Esophagus squamous epithelium (tissue), 4 donors: Measurements from ENCODE around the gene DCDC2.

Experiments used
- POLR2A ChIP-seq, 4 donors: fragments of 450-650 bp; IDR thresholded peaks; one replicate each; pipeline ENCODE4 v1.6.1; 2017; ENCODE audit warnings: antibody characterized with exemption in 4 of 4, mild to moderate bottlenecking in 4 of 4, moderate library complexity in 3 of 4
- TF ChIP-seq, protein P1 (sequence below), 6 experiments: fragments of 450-650 bp in 4 of 6; fragments of 200-600 bp in 2 of 6; sonication (generic) in 2 of 6; IDR thresholded peaks; one replicate each; pipeline ENCODE4 v1.5.1; 2016 to 2019; ENCODE audit warnings: antibody characterized with exemption in 6 of 6, mild to moderate bottlenecking in 4 of 6, moderate library complexity in 4 of 6

DNA sequence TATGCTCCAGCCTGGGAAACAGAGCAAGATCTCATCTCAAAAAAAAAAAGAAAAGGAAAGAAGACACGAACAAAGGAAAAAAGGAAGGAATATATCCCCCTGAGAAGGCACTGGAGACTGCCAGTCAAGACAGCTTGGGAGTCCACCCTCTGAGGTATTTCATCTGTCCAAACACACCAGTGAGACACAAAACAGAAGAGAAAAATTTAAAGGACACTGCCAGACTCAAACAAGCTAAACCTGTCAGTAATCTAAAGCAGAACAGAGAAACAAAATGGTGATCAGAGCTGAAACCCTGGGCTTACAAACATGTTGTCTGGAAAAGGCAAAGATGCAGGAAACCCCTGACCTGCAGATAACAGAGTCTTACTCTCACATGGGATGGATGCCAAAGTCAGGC lies 114.9 kb downstream of the DCDC2 start:
- TF ChIP-seq, protein P1, sequence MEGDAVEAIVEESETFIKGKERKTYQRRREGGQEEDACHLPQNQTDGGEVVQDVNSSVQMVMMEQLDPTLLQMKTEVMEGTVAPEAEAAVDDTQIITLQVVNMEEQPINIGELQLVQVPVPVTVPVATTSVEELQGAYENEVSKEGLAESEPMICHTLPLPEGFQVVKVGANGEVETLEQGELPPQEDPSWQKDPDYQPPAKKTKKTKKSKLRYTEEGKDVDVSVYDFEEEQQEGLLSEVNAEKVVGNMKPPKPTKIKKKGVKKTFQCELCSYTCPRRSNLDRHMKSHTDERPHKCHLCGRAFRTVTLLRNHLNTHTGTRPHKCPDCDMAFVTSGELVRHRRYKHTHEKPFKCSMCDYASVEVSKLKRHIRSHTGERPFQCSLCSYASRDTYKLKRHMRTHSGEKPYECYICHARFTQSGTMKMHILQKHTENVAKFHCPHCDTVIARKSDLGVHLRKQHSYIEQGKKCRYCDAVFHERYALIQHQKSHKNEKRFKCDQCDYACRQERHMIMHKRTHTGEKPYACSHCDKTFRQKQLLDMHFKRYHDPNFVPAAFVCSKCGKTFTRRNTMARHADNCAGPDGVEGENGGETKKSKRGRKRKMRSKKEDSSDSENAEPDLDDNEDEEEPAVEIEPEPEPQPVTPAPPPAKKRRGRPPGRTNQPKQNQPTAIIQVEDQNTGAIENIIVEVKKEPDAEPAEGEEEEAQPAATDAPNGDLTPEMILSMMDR (IDR thresholded peaks at IDR 0.05), result no peak
- TF ChIP-seq POLR2A (IDR thresholded peaks at IDR 0.05), result no peak
